ENCODE measurements around the gene ZNF503.

The ZNF503 gene

GRCh38 chr10:75401569-75402485, at the start of gene ZNF503:
Gene ZNF503, minus strand, starts transcription at chr10:75401764. Its CDS starts 345 bp downstream, at chr10:75401419.
- peak; percentile 65 for DNase-seq

GRCh38 chr10:75450644-75451640, 49.4 kb upstream of the ZNF503 start:
- no peak for DNase-seq

GRCh38 chr10:75450075-75450445, 48.5 kb upstream of the ZNF503 start:
- DNase-seq, result no peak

- DNase-seq, result no peak
Observed at GRCh38 chr10:75449382-75450074, 48.0 kb upstream of the ZNF503 start.

GRCh38 chr10:75448166-75448565, 46.6 kb upstream of the ZNF503 start:
- no peak for DNase-seq

- DNase-seq, result no peak
Observed at GRCh38 chr10:75446508-75446907, 44.9 kb upstream of the ZNF503 start.

- DNase-seq, result no peak
Observed at GRCh38 chr10:75444781-75445386, 43.3 kb upstream of the ZNF503 start.

GRCh38 chr10:75443362-75443761, 41.8 kb upstream of the ZNF503 start:
- no peak for DNase-seq

GRCh38 chr10:75441682-75442081, 40.1 kb upstream of the ZNF503 start:
- DNase-seq, result no peak

- no peak for DNase-seq
Observed at GRCh38 chr10:75441196-75441595, 39.6 kb upstream of the ZNF503 start.

GRCh38 chr10:75440271-75440793, 38.8 kb upstream of the ZNF503 start:
- no peak for DNase-seq

- no peak for DNase-seq
Observed at GRCh38 chr10:75439811-75440210, 38.2 kb upstream of the ZNF503 start.

GRCh38 chr10:75438275-75438674, 36.7 kb upstream of the ZNF503 start:
- DNase-seq, result no peak

GRCh38 chr10:75437693-75438092, 36.1 kb upstream of the ZNF503 start:
- no peak for DNase-seq

- DNase-seq, result no peak
Observed at GRCh38 chr10:75436896-75437295, 35.3 kb upstream of the ZNF503 start.

GRCh38 chr10:75435291-75435690, 33.7 kb upstream of the ZNF503 start:
- no peak for DNase-seq

- no peak for DNase-seq
Observed at GRCh38 chr10:75434291-75434690, 32.7 kb upstream of the ZNF503 start.

- DNase-seq, result no peak
Observed at GRCh38 chr10:75433216-75433615, 31.7 kb upstream of the ZNF503 start.

GRCh38 chr10:75432763-75433162, 31.2 kb upstream of the ZNF503 start:
- DNase-seq, result no peak

GRCh38 chr10:75432176-75432575, 30.6 kb upstream of the ZNF503 start:
- DNase-seq, result no peak

GRCh38 chr10:75431180-75432111, 29.9 kb upstream of the ZNF503 start, which contains the start of gene LRMDA:
Gene LRMDA, plus strand, starts transcription at chr10:75431624.
- DNase-seq, result peak; percentile 25

Measured in CD4-positive, alpha-beta T cell treated with Interferon gamma for 1 hour (primary cell).